GDM1 (cell line): ENCODE results near the gene SLC25A48.

Experiments
- DNase-seq: peaks from one replicate; lab custom pipeline; 2025; lab: John Stamatoyannopoulos, UW

SLC25A48 gene

GRCh38 chr5:135834639-135835529, at the start of gene SLC25A48:
TSS of gene SLC25A48 (plus strand) at chr5:135834663. CDS start at chr5:135834848, 185 bp downstream.
- no peak for DNase-seq

DNA sequence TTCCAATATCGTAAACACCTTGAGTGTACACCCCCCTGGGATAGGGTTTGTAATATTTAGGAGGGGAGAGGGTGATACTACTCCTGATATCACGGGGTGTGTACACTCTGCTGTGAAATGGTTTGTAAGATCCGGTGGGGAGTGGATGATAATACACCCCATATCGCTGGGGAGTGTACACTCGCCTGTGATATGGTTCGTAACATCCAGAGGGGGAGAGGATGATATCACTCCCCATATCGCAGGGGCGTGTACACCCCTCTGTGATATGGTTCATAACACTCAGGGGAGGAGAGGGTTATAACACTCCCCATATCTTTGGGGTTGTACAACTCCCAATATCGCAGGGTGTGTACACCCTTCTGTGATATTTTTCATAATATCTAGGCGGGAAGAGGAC, 33.8 kb upstream of the SLC25A48 start:
- no peak for DNase-seq

GRCh38 chr5:135810188-135810943, 24.1 kb upstream of the SLC25A48 start:
- no peak for DNase-seq

- no peak for DNase-seq
Observed at GRCh38 chr5:135811007-135811406, 23.5 kb upstream of the SLC25A48 start.

GRCh38 chr5:135813758-135814157, 20.7 kb upstream of the SLC25A48 start:
- no peak for DNase-seq

DNA sequence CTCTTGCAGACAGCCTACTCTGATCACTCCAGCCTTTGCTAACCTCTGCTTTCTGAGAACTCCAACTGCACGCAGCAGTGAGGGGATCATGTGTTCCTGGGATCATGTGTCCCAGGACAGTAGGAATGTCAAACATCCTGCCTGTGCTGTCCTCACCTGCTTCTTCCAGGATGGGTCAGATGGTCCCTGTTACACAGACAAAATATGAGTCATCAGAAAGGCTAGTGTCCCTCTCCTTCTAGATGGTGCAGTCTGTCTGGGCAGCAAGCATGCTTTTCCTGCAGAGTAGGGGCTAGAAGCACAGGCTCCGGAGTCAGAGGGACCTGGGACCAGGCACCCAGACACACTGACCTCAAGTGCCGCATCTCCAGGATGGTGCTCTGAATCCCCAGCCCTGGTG, 20.1 kb upstream of the SLC25A48 start:
- no peak for DNase-seq

GRCh38 chr5:135814812-135815211, 19.7 kb upstream of the SLC25A48 start:
- no peak for DNase-seq

- DNase-seq, result no peak
Observed at GRCh38 chr5:135821061-135821801, 13.2 kb upstream of the SLC25A48 start.

DNA sequence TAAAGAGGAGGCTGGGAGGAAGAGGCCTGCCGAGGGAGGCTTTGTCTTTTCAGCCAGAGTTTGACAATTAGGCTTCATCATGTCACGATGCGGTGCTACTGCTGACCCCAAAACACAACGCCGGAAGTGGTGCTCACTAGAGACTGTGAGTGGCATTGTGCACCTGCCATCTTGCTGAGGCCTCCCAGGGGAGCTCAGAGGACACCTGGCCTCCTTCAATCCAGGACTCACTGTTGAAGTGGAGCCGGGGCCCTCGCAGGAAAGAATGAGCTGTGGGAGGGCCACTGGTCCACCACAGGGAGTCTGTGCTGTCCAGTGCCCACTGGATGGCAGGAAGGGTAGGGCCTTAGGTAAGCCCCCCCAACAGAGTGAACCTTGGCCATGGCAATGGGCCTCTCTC, 12.7 kb upstream of the SLC25A48 start:
- DNase-seq, result no peak

GRCh38 chr5:135822286-135822685, 12.2 kb upstream of the SLC25A48 start:
- DNase-seq, result no peak

DNA sequence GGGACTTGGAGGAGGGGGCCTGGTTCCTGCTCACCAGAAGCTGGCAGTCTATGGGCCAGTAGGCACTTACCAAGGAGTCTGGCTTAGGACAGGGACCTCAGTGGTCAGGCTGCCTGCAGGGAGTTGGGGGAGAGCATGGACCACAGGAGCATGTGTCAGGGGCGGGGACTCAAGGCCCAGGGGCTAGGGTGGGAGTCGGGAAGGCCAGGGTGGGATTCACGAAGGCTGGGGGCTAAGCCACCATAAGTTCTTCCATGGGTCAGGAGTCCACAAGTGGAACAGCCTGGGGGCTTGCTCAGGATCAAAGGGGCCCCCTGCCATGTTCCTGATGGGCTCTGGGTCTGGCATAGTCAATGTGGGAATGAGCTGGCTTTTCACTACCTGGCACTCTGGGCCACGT, 11.5 kb upstream of the SLC25A48 start:
- DNase-seq, result no peak

GRCh38 chr5:135823881-135824280, 10.6 kb upstream of the SLC25A48 start:
- DNase-seq, result no peak

DNA sequence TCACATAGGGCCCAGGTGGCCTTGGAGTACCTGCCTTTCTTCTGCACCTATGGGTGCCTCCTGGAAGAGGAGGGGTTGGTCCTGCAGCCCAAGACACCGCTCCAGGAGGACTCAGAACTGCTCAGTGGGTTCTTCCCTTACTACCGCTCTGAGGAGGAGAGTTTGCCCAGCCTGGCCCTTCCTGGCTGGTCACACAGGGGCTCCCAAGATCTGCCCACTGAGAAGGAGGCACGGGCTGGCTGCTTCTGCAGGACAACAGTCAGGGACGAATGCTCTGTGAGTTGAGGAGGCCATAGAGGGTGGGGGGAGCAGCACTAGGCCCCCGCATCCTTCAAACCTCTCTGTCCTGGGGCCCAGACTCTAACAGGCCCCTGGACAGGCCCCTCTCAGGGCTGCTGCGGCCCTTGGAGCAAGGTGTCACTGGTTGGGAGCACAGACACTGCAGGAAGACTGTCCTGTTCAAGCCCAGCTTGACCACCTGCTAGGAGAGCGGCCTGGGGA, 9.9 kb upstream of the SLC25A48 start:
- DNase-seq, result no peak

DNA sequence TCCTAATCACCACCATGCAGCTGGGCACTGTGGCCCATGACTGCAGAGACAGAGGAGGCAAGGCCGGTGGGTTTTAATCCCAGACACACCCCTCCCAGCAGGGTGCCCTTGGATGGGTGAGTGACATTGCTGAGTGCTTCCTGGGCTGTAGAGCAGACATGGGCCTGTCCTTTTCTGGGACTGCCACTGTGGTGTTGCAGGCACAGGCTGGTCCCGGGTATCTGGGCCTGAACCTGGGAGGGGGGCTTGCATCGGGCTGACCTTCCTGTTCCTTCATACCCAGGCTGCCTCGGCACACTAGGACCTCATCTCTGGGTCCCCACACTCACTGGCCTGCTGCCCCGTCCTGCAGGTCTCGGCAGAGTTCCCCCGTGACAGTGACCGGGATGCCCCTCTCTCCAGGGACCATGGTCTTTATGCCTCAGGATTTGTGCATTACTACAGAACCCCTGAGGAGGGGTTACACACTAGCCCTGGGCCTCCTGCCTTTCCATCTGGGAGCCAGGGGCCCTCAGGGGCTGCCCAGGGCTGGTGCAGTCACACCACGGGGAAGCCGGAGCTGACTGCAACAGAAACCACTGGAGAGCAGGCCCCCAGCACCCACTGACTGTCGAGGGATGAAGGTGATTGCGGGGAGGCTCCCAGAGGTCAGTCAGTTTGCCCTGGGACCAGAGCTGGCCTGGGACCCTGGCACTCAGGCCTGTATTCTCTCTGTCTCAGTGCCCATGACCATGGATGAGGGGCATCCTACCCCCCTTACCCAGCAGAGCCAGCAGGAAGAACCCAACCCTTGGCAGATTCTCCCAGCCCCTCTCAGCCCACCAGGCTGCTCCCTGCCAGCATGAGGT, 8.9 kb upstream of the SLC25A48 start:
- no peak for DNase-seq

DNA sequence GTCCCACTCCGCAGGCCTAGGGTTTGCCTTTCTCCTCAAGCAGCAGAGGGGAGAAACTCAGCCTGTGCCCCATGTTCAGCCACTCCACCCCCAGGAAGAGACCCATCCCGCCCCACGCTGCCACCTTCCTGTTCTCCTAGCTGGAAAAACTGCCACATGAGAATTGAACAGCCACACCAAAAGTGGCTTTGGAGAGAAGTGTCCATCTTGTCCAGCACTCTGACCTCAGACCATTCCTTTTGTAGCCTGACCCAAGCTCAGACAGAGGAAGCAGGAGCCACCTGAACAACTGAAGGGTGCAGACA, 8.3 kb upstream of the SLC25A48 start:
- DNase-seq, result no peak

DNA sequence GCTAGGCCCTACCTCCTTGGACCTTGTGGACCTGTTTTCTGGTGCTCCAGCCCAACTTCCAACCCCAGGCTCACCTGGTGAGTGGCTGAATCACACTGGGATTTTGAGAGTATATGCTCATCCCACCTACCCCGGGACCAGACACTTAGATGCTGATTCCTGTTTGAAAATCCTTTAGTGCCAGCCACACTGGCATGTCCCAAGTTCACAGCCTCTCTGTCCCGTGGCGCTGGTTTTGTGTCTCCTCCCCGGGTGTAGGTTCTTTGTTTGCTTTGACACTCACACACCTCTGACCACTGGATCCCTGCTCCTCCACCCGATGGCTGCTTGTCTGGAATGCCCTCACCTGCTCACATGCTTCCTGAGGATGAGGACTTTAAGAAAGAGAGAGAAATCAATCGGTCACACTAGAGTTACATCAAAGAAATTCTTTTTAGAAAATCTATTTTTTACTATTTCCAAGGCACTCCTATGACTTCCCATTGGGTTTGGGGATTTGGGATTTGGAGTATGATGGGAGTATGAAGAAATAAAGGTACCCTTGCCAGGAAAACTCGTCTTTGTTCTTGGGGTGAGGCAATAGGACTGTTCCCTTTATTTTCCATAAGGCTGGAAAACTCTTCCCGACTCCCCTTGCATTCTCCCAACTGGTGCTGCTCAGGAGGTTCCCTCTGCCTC, 7.3 kb upstream of the SLC25A48 start:
- DNase-seq, result no peak

- DNase-seq, result no peak
Observed at GRCh38 chr5:135827965-135828781, 6.3 kb upstream of the SLC25A48 start.

- no peak for DNase-seq
Observed at GRCh38 chr5:135828782-135829127, 5.7 kb upstream of the SLC25A48 start.

- DNase-seq, result no peak
Observed at GRCh38 chr5:135829179-135829578, 5.3 kb upstream of the SLC25A48 start.

GRCh38 chr5:135829681-135830383, 4.6 kb upstream of the SLC25A48 start:
- DNase-seq, result peak; percentile 41
